Ishikawa (cell line): ENCODE data around the gene GRID2.

Experiments
- CEBPB ChIP-seq: IDR thresholded peaks from 2 replicates; pipeline ENCODE4 v1.6.1; 2012
- CREB1 ChIP-seq: IDR thresholded peaks from 2 replicates; pipeline ENCODE4 v1.6.1; 2012; ENCODE audit warnings: low read depth
- EGR1 ChIP-seq: IDR thresholded peaks from 2 replicates; pipeline ENCODE4 v1.6.1; 2012
- EP300 ChIP-seq: IDR thresholded peaks from 2 replicates; pipeline ENCODE4 v1.6.1; 2012; ENCODE audit warnings: borderline replicate concordance
- FOXM1 ChIP-seq: IDR thresholded peaks from 2 replicates; pipeline ENCODE4 v1.6.1; 2012; ENCODE audit warnings: low read depth, borderline replicate concordance
- NFIC ChIP-seq: IDR thresholded peaks from 2 replicates; pipeline ENCODE4 v1.6.1; 2012
- RAD21 ChIP-seq: IDR thresholded peaks from 2 replicates; pipeline ENCODE4 v1.6.1; 2012; ENCODE audit warnings: low read depth
- TAF1 ChIP-seq: IDR thresholded peaks from 2 replicates; pipeline ENCODE4 v1.6.1; 2012; ENCODE audit warnings: low read depth, mild to moderate bottlenecking
- TCF12 ChIP-seq: IDR thresholded peaks from 2 replicates; pipeline ENCODE4 v1.6.1; 2012; ENCODE audit warnings: low read depth
- TEAD4 ChIP-seq: IDR thresholded peaks from 2 replicates; pipeline ENCODE4 v1.6.1; 2012
- YY1 ChIP-seq: IDR thresholded peaks from 2 replicates; pipeline ENCODE4 v1.6.1; 2012; ENCODE audit warnings: low read depth
- ZBTB7A ChIP-seq: IDR thresholded peaks from 2 replicates; pipeline ENCODE4 v1.6.1; 2012; ENCODE audit warnings: low read depth
- TF ChIP-seq, protein P1 (sequence below): IDR thresholded peaks from 2 replicates; pipeline ENCODE4 v1.6.1; 2012; ENCODE audit warnings: low read depth, mild to moderate bottlenecking
- TF ChIP-seq, protein P2 (sequence below): IDR thresholded peaks from 2 replicates; pipeline ENCODE4 v1.6.1; 2012
- TF ChIP-seq, protein P3 (sequence below): IDR thresholded peaks from 2 replicates; pipeline ENCODE4 v1.6.1; 2012

Gene GRID2

DNA sequence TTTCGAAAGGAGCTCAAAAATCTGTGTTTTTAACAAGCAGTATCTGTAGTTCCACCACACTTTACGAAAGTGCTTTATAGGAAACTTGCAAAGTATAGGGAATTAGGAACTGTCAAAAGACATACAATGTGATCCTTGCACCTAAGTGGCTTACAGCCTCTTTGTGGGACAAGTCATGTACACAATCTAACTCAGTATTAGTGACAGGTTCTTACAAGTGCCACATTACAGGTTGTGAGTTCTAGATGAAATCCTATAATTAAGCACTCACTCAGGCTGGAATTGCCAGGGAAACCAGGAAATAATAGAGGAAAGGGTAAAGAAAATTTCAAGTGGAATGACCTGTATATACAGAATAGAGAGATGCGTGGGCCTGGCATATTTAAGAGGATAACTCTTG is 957.4 kb downstream of the GRID2 start:
- no peak for TF ChIP-seq CEBPB
- TF ChIP-seq NFIC = no peak
- no peak for TF ChIP-seq FOXM1
- TF ChIP-seq, protein P1, sequence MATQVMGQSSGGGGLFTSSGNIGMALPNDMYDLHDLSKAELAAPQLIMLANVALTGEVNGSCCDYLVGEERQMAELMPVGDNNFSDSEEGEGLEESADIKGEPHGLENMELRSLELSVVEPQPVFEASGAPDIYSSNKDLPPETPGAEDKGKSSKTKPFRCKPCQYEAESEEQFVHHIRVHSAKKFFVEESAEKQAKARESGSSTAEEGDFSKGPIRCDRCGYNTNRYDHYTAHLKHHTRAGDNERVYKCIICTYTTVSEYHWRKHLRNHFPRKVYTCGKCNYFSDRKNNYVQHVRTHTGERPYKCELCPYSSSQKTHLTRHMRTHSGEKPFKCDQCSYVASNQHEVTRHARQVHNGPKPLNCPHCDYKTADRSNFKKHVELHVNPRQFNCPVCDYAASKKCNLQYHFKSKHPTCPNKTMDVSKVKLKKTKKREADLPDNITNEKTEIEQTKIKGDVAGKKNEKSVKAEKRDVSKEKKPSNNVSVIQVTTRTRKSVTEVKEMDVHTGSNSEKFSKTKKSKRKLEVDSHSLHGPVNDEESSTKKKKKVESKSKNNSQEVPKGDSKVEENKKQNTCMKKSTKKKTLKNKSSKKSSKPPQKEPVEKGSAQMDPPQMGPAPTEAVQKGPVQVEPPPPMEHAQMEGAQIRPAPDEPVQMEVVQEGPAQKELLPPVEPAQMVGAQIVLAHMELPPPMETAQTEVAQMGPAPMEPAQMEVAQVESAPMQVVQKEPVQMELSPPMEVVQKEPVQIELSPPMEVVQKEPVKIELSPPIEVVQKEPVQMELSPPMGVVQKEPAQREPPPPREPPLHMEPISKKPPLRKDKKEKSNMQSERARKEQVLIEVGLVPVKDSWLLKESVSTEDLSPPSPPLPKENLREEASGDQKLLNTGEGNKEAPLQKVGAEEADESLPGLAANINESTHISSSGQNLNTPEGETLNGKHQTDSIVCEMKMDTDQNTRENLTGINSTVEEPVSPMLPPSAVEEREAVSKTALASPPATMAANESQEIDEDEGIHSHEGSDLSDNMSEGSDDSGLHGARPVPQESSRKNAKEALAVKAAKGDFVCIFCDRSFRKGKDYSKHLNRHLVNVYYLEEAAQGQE = no peak
- no peak for TF ChIP-seq ZBTB7A
- TF ChIP-seq EGR1 = no peak
- TF ChIP-seq TAF1 = no peak
- TF ChIP-seq, protein P2, sequence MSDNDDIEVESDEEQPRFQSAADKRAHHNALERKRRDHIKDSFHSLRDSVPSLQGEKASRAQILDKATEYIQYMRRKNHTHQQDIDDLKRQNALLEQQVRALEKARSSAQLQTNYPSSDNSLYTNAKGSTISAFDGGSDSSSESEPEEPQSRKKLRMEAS = no peak
- TF ChIP-seq TCF12 = no peak
- no peak for TF ChIP-seq EP300
- TF ChIP-seq TEAD4 = no peak
- TF ChIP-seq CREB1 = no peak
- TF ChIP-seq YY1 = no peak
- TF ChIP-seq, protein P3, sequence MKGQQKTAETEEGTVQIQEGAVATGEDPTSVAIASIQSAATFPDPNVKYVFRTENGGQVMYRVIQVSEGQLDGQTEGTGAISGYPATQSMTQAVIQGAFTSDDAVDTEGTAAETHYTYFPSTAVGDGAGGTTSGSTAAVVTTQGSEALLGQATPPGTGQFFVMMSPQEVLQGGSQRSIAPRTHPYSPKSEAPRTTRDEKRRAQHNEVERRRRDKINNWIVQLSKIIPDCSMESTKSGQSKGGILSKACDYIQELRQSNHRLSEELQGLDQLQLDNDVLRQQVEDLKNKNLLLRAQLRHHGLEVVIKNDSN = no peak
- TF ChIP-seq RAD21 = no peak

DNA sequence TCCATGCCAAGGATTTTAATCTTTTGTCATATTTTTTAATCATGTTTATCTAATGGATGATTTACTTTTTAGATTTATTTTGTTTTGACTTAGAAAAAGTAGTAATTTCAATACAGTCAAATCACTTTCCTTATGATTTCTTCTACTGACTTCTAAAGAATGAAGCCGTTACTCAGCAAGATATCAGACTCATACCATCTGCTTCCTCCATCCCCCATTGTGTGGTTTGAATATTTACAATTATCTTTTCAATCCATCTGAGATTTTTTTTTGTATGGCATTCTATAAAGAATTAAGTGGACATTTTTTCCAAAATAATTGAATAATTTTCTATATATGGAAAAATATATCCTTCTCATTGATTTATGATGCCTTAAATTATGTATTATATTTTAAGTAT is 959.4 kb downstream of the GRID2 start:
- no peak for TF ChIP-seq RAD21
- no peak for TF ChIP-seq TEAD4
- TF ChIP-seq NFIC = no peak
- TF ChIP-seq, protein P1 = no peak
- TF ChIP-seq CREB1 = no peak

DNA sequence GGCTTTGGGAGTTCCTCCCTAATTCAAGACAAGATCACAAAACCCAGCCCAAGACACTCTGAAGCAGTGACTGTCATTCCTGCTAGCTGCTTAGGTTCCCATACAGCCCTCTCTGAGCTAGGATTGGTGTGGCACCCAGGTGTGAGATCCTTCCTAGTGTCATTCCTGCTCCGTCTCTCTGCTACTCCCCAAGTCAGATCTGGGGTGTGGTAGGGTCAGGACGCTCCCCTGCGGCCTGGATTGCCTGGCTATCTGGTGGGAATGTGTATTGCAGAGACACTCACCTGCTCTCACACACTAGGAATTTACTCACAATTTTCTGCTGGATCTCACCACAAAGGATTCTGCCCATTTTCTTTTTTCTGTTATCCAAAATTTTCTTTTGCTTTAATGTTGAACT is 964.0 kb downstream of the GRID2 start:
- TF ChIP-seq FOXM1 (no peak), EGR1 (no peak), ZBTB7A (no peak), TAF1 (no peak), CEBPB (no peak), NFIC (no peak), EP300 (no peak), TEAD4 (no peak), TCF12 (no peak), CREB1 (no peak), RAD21 (no peak), YY1 (no peak)
- TF ChIP-seq, protein P3 = no peak
- TF ChIP-seq, protein P1 = no peak
- TF ChIP-seq, protein P2 = no peak

DNA sequence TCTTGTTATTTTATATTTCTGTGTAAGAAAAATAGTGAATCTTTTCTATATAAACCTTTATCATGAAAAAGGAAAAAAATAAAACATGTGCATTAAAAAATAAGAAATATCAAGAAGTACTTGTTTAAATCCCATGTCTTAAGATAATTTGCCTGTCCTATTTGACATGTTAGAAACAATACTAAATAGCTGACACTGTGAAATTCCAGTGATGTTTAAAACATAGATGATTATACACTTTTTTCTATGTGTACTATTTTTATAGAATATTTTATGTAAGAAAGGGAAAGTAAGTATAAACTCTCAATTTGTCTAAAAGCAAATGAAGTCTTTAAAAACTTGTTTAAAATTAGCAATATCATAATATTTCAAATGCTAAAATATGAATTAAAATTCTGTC is 981.6 kb downstream of the GRID2 start:
- TF ChIP-seq EP300 (no peak), TCF12 (no peak), RAD21 (no peak), CEBPB (no peak), TEAD4 (no peak), EGR1 (no peak), YY1 (no peak), TAF1 (no peak), CREB1 (no peak)
- TF ChIP-seq, protein P1 = no peak
- TF ChIP-seq, protein P2 = no peak
